CD14-positive monocyte (primary cell): ENCODE measurements around the gene NAA16. TPM values are rescaled to one million over a fixed set of nuclear protein-coding genes. Genes with fewer than 3 reads are reported as not detected.
"Not testable (repeated sequence)": the region's sequence is repeated elsewhere in the genome, so short reads cannot be mapped to it uniquely, and the experiment has no call there.

Experiments used
- DNase-seq, 3 donors: peaks; one replicate each; pipeline ENCODE4 v3.0.0-alpha.2; 2011 to 2022
- H2AFZ ChIP-seq: 2 replicates; pipeline ENCODE4 v1.6.0; 2012; ENCODE audit warnings: mild to moderate bottlenecking, low read depth, low read length, inconsistent platforms; ENCODE audit not compliant: insufficient read depth, poor library complexity, severe bottlenecking
- H3K27ac ChIP-seq, 2 donors: 1 replicate in 1 of 2; 2 replicates in 1 of 2; pipeline ENCODE4 v1.5.1; 2012 to 2013; ENCODE audit warnings: low read length in 2 of 2, control low read depth in 1 of 2, inconsistent platforms in 1 of 2, low read depth in 1 of 2, mild to moderate bottlenecking in 1 of 2
- H3K27me3 ChIP-seq, 2 donors: one replicate each; pipeline versions ENCODE4 v1.6.0 to v1.6.1; 2011 to 2013; ENCODE audit warnings: low read length in 2 of 2; ENCODE audit not compliant: control insufficient read depth in 2 of 2, insufficient read depth in 2 of 2
- H3K36me3 ChIP-seq, 2 donors: replicated peaks in 1 of 2; 1 replicate in 1 of 2; 2 replicates in 1 of 2; pipeline versions ENCODE4 v1.5.1 to v1.6.1; 2012 to 2013; ENCODE audit warnings: low read length in 2 of 2, control low read depth in 1 of 2, inconsistent platforms in 1 of 2, mild to moderate bottlenecking in 1 of 2; ENCODE audit not compliant: insufficient read depth in 2 of 2, control insufficient read depth in 1 of 2
- H3K4me1 ChIP-seq, 2 donors: 1 replicate in 1 of 2; 2 replicates in 1 of 2; pipeline versions ENCODE4 v1.5.1 to v1.6.1; 2012 to 2013; ENCODE audit warnings: low read length in 2 of 2, control low read depth in 1 of 2, inconsistent platforms in 1 of 2, mild to moderate bottlenecking in 1 of 2, moderate library complexity in 1 of 2; ENCODE audit not compliant: insufficient read depth in 2 of 2, control insufficient read depth in 1 of 2
- H3K4me2 ChIP-seq: replicated peaks from 2 replicates; pipeline ENCODE3; 2012; ENCODE audit warnings: low read length, moderate library complexity, mild to moderate bottlenecking; ENCODE audit not compliant: poor library complexity, severe bottlenecking; ENCODE audit errors: extremely low read depth
- H3K4me3 ChIP-seq, 3 experiments: fragments of 200-600 bp in 1 of 3; sonication (generic) in 1 of 3; replicated peaks in 1 of 3; 1 replicate in 2 of 3; 2 replicates in 1 of 3; pipeline ENCODE4 v1.5.1; 2011 to 2013; ENCODE audit warnings: low read length in 3 of 3, mild to moderate bottlenecking in 3 of 3, control low read depth in 2 of 3, low read depth in 2 of 3, inconsistent platforms in 1 of 3, moderate library complexity in 1 of 3
- H3K79me2 ChIP-seq: 2 replicates; pipeline ENCODE4 v1.6.0; 2012; ENCODE audit warnings: mild to moderate bottlenecking, control low read depth, inconsistent platforms, low read length, moderate library complexity; ENCODE audit not compliant: insufficient read depth
- H3K9ac ChIP-seq: 2 replicates; pipeline ENCODE4 v1.6.0; 2017; ENCODE audit warnings: low read length, mild to moderate bottlenecking; ENCODE audit not compliant: insufficient read depth, poor library complexity, severe bottlenecking
- H3K9me3 ChIP-seq, 2 donors: replicated peaks in 1 of 2; 1 replicate in 1 of 2; 2 replicates in 1 of 2; pipeline versions ENCODE4 v1.5.1 to v1.6.1; 2012 to 2013; ENCODE audit warnings: low read length in 2 of 2, control low read depth in 1 of 2; ENCODE audit not compliant: control insufficient read depth in 1 of 2, insufficient read depth in 1 of 2
- H4K20me1 ChIP-seq: 2 replicates; pipeline ENCODE4 v1.6.0; 2012; ENCODE audit warnings: mild to moderate bottlenecking, low read length, control low read depth, moderate library complexity; ENCODE audit not compliant: insufficient read depth
- H3K27ac Mint-ChIP-seq, 7 donors: one replicate each; pipeline ENCODE4 v1.8.0; 2020; ENCODE audit warnings: mild to moderate bottlenecking in 7 of 7, mixed read lengths in 7 of 7, moderate library complexity in 6 of 7, inconsistent platforms in 2 of 7
- H3K27me3 Mint-ChIP-seq, 3 donors: one replicate each; pipeline ENCODE4 v1.8.0; 2021 to 2022; ENCODE audit warnings: low read depth in 3 of 3, mild to moderate bottlenecking in 3 of 3, mixed read lengths in 3 of 3, moderate library complexity in 3 of 3, inconsistent platforms in 1 of 3
- H3K36me3 Mint-ChIP-seq, 2 donors: one replicate each; pipeline ENCODE4 v1.8.0; 2020; ENCODE audit warnings: mixed read lengths in 2 of 2, inconsistent platforms in 1 of 2, mild to moderate bottlenecking in 1 of 2
- H3K4me1 Mint-ChIP-seq: one replicate; pipeline ENCODE4 v1.8.0; 2020; ENCODE audit warnings: mild to moderate bottlenecking, mixed read lengths
- H3K4me3 Mint-ChIP-seq, 2 donors: one replicate each; pipeline ENCODE4 v1.8.0; 2020; ENCODE audit warnings: mild to moderate bottlenecking in 2 of 2, mixed read lengths in 2 of 2, moderate library complexity in 1 of 2
- H3K9me3 Mint-ChIP-seq, 7 donors: one replicate each; pipeline ENCODE4 v1.8.0; 2020 to 2022; ENCODE audit warnings: mixed read lengths in 7 of 7, mild to moderate bottlenecking in 6 of 7, moderate library complexity in 6 of 7, inconsistent platforms in 2 of 7
- WGBS: methylation state at CpG from one replicate; pipeline ENCODE4 v1.1.5; 2013; ENCODE audit warnings: missing lambda C conversion rate; ENCODE audit not compliant: insufficient coverage; 5-methylcytosine and 5-hydroxymethylcytosine counted together
- intact Hi-C, 2 donors: fragments of 100-400 bp; cut with micrococcal nuclease; formaldehyde crosslinking; loops; one replicate each; pipeline versions ENCODE4 v1.15.0 to v1.15.1; 2023
- polyA plus RNA-seq, 3 donors: library from polyadenylated mRNA; depleted of rRNA in 1 of 3; unstranded in 2 of 3; stranded (reverse) in 1 of 3; fragments of 300-500 nt in 2 of 3; fragments of >200 nt in 1 of 3; fragmentation: Illumina TruSeq in 2 of 3; gene quantifications; 1 replicate in 2 of 3; 2 replicates in 1 of 3; pipeline ENCODE4 v1.2.3, GENCODE V29; 2012 to 2021
- small RNA-seq: library from RNA; depleted of rRNA; stranded (forward); fragments of <200 nt; gene quantifications from one replicate; pipeline ENCODE3, GENCODE V24; 2012; ENCODE audit warnings: low read depth; ENCODE audit not compliant: insufficient read length
- TF ChIP-seq, protein P1 (sequence below): fragments of 200-600 bp; IDR thresholded peaks from one replicate; pipeline ENCODE4 v1.8.0; 2022; ENCODE audit warnings: antibody characterized with exemption, mild to moderate bottlenecking

Gene NAA16
- polyA plus RNA-seq, 3 donors, result 3.8 to 20.6 (median 5.9) TPM

DNA sequence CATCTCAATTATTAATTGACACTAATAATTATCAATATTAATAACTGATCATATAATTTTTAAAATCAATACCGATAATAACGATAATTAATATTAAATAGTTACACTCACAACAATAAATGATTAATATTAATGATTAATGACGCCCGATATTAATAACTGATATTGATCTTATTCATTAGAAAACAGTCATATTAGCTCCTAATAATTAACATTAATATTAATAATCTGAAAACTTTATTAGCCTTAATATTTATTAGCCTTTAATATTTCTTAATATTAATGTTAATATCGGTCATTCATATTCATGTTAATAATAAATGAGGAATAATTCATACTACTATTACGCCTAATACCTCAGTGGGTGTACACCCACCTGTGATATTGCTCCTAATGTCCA lies 113.6 kb downstream of the NAA16 start:
- not testable (repeated sequence) for H4K20me1 ChIP-seq, H3K4me1 Mint-ChIP-seq

DNA sequence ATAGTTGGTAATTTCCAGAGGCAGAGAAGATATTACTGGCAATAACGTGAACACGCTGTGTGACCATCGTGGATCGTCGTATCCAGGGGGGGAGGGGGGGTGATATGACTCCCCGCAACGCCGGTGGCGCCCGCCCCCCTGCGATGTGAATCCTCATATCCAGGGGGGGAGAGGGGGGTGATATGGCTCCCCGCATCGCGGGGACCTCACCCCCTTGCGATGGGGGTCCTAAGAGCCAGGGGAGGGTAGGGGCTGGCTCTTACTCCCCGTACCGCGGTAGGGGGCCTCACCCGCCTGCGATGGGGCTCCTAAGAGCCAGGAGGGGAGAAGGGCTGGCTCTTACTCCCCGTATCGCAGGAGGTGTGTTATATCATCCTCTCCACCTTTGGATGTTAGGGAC lies 115.0 kb downstream of the NAA16 start:
- no peaks in the 10 kb centered on the region for H4K20me1 ChIP-seq
- no peaks in the 10 kb centered on the region for H3K36me3 ChIP-seq
- 92% methylated on average over 2 of the region's 22 CpGs for WGBS
- peaks cover 7% of the 10 kb centered on the region for H3K4me1 Mint-ChIP-seq
- H3K9me3 Mint-ChIP-seq, result peaks cover 5 to 28% (median 16%) of the 10 kb centered on the region in 7 donors
- peaks cover 19 to 23% of the 10 kb centered on the region in 2 donors for H3K9me3 ChIP-seq
- no peak overlapping the region for H3K4me2 ChIP-seq
- no peak overlapping the region for H3K9ac ChIP-seq
- TF ChIP-seq, protein P1, sequence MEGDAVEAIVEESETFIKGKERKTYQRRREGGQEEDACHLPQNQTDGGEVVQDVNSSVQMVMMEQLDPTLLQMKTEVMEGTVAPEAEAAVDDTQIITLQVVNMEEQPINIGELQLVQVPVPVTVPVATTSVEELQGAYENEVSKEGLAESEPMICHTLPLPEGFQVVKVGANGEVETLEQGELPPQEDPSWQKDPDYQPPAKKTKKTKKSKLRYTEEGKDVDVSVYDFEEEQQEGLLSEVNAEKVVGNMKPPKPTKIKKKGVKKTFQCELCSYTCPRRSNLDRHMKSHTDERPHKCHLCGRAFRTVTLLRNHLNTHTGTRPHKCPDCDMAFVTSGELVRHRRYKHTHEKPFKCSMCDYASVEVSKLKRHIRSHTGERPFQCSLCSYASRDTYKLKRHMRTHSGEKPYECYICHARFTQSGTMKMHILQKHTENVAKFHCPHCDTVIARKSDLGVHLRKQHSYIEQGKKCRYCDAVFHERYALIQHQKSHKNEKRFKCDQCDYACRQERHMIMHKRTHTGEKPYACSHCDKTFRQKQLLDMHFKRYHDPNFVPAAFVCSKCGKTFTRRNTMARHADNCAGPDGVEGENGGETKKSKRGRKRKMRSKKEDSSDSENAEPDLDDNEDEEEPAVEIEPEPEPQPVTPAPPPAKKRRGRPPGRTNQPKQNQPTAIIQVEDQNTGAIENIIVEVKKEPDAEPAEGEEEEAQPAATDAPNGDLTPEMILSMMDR, result no peak
- H3K36me3 Mint-ChIP-seq, result no peaks in the 10 kb centered on the region
- H3K4me1 ChIP-seq, result peaks cover 0 to 3% of the 10 kb centered on the region in 2 donors
- DNase-seq, result no peak
- no peaks in the 10 kb centered on the region for H3K79me2 ChIP-seq
- intact Hi-C loops, result no loop called here
- H2AFZ ChIP-seq, result no peak overlapping the region
- no peak overlapping the region for H3K27ac ChIP-seq
- peaks cover 0 to 10% (median 10%) of the 10 kb centered on the region in 3 donors for H3K27me3 Mint-ChIP-seq
- no peak overlapping the region for H3K4me3 ChIP-seq
- H3K27ac Mint-ChIP-seq, result no peak overlapping the region
- no peaks in the 10 kb centered on the region for H3K27me3 ChIP-seq
- H3K4me3 Mint-ChIP-seq, result no peak overlapping the region

More for the DNA sequence above, 113.6 kb downstream of the NAA16 start:
- peaks cover 19 to 23% of the 10 kb centered on the region in 2 donors for H3K9me3 ChIP-seq
- H3K9me3 Mint-ChIP-seq, result peaks cover 5 to 28% (median 16%) of the 10 kb centered on the region in 7 donors
- no CpG with 5 or more reads among the region's 6 CpGs for WGBS
- intact Hi-C loops, H3K4me3 ChIP-seq, H3K27ac ChIP-seq, H3K27ac Mint-ChIP-seq, H2AFZ ChIP-seq, H3K79me2 ChIP-seq, H3K36me3 Mint-ChIP-seq, H3K4me3 Mint-ChIP-seq, DNase-seq, H3K27me3 ChIP-seq, H3K4me1 ChIP-seq, H3K4me2 ChIP-seq, H3K9ac ChIP-seq, H3K27me3 Mint-ChIP-seq, H3K36me3 ChIP-seq: not testable (repeated sequence)

Small RNA genes lying within 50 kb of the gene (small RNA-seq; reads per million reads assigned to genes)
- gene RNU6-57P, result not detected

Other genes with a start within 250 kb of the NAA16 start
- gene WBP4, start 249.8 kb upstream of the NAA16 start, polyA plus RNA-seq, result 1 to 10 TPM; 2.8 to 3.8 (median 3.7) TPM
- gene KBTBD6, start 178.5 kb upstream of the NAA16 start, polyA plus RNA-seq, result 1 to 10 TPM in 1 of 3 donors, under 1 TPM in 2; 0.37 to 1.2 (median 0.54) TPM
- gene KBTBD7, start 116.7 kb upstream of the NAA16 start, polyA plus RNA-seq, result 1 to 10 TPM in 2 of 3 donors, under 1 TPM in 1; 0.43 to 7.7 (median 5.5) TPM
- 10 to 100 TPM in 1 of 3 donors, 1 to 10 TPM in 2; 4.0 to 17.2 (median 6.0) TPM for gene MTRF1, start 47.7 kb upstream of the NAA16 start, polyA plus RNA-seq
- 10 to 100 TPM in 2 of 3 donors, 1 to 10 TPM in 1; 4.3 to 49.5 (median 26.0) TPM for gene RGCC, start 146.3 kb downstream of the NAA16 start, polyA plus RNA-seq